Testis (tissue), 2 donors: ENCODE results near the gene RABGGTA.

Experiments
- CTCF ChIP-seq, 3 experiments: fragments of 450-650 bp in 2 of 3; fragments of 200-600 bp in 1 of 3; sonication (generic) in 1 of 3; IDR thresholded peaks; one replicate each; pipeline ENCODE4 v1.5.1; 2016 to 2019; ENCODE audit warnings: antibody characterized with exemption in 3 of 3, mild to moderate bottlenecking in 2 of 3, moderate library complexity in 1 of 3
- POLR2A ChIP-seq: fragments of 450-650 bp; IDR thresholded peaks from one replicate; pipeline ENCODE4 v1.6.1; 2017; ENCODE audit warnings: antibody characterized with exemption, mild to moderate bottlenecking, moderate library complexity

GRCh38 chr14:24232645-24233537, 38.5 kb downstream of the RABGGTA start, which contains the start of gene GMPR2:
- no peak for TF ChIP-seq CTCF (IDR thresholded peaks at IDR 0.05)
- TF ChIP-seq POLR2A = no peak
